SK-N-SH treated with all-trans-retinoic acid at 6 μM for 48 hours (cell line): ENCODE data around the gene SNX13.

Experiments used
- BACH2 ChIP-seq: fragments of 250-450 bp; sonication (Bioruptor Pico); IDR thresholded peaks from 2 replicates; pipeline ENCODE4 v1.9.0; 2021; ENCODE audit warnings: mild to moderate bottlenecking, borderline replicate concordance
- CSDC2 ChIP-seq: fragments of 250-450 bp; sonication (Bioruptor Pico); IDR thresholded peaks from 2 replicates; pipeline ENCODE4 v1.5.0; 2020; ENCODE audit warnings: mild to moderate bottlenecking, moderate library complexity
- CSRNP3 ChIP-seq: fragments of 250-450 bp; sonication (Bioruptor Pico); IDR thresholded peaks from 2 replicates; pipeline ENCODE4 v1.5.1; 2021; ENCODE audit warnings: mild to moderate bottlenecking, moderate library complexity
- ESRRG ChIP-seq: fragments of 250-450 bp; sonication (Bioruptor Pico); IDR thresholded peaks from 2 replicates; pipeline ENCODE4 v1.6.1; 2021; ENCODE audit warnings: mild to moderate bottlenecking
- GLIS3 ChIP-seq: fragments of 250-450 bp; sonication (Bioruptor Pico); IDR thresholded peaks from 2 replicates; pipeline ENCODE4 v1.5.0; 2020; ENCODE audit warnings: mild to moderate bottlenecking, moderate library complexity
- OSR1 ChIP-seq: fragments of 250-450 bp; sonication (Bioruptor Pico); IDR thresholded peaks from 2 replicates; pipeline ENCODE4 v1.8.0; 2022; ENCODE audit warnings: moderate library complexity, mild to moderate bottlenecking, inconsistent platforms
- PPARA ChIP-seq: fragments of 250-450 bp; sonication (Bioruptor Pico); IDR thresholded peaks from 2 replicates; pipeline ENCODE4 v1.5.0; 2020; ENCODE audit warnings: mild to moderate bottlenecking, borderline replicate concordance
- RARB ChIP-seq: fragments of 250-450 bp; sonication (Bioruptor Pico); IDR thresholded peaks from 2 replicates; pipeline ENCODE4 v1.8.0; 2021; ENCODE audit warnings: mild to moderate bottlenecking, moderate library complexity
- SNAI2 ChIP-seq: fragments of 250-450 bp; sonication (Bioruptor Pico); IDR thresholded peaks from 2 replicates; pipeline ENCODE4 v1.5.0; 2020; ENCODE audit warnings: mild to moderate bottlenecking, moderate library complexity
- ZC3H10 ChIP-seq: fragments of 250-450 bp; sonication (Bioruptor Pico); IDR thresholded peaks from 2 replicates; pipeline ENCODE4 v1.5.1; 2021; ENCODE audit warnings: mild to moderate bottlenecking, moderate library complexity
- ZFP3 ChIP-seq: fragments of 250-450 bp; sonication (Bioruptor Pico); IDR thresholded peaks from 2 replicates; pipeline ENCODE4 v1.5.0; 2020; ENCODE audit warnings: mild to moderate bottlenecking, moderate library complexity
- ZFP30 ChIP-seq: fragments of 450-650 bp; formaldehyde crosslinking; IDR thresholded peaks from 2 replicates; pipeline ENCODE4 v1.5.0; 2022; ENCODE audit warnings: mild to moderate bottlenecking, moderate library complexity
- TF ChIP-seq, protein P1 (sequence below): fragments of 250-450 bp; sonication (Bioruptor Pico); IDR thresholded peaks from 2 replicates; pipeline ENCODE4 v1.5.1; 2020; ENCODE audit warnings: low read depth, mild to moderate bottlenecking, moderate library complexity

DNA sequence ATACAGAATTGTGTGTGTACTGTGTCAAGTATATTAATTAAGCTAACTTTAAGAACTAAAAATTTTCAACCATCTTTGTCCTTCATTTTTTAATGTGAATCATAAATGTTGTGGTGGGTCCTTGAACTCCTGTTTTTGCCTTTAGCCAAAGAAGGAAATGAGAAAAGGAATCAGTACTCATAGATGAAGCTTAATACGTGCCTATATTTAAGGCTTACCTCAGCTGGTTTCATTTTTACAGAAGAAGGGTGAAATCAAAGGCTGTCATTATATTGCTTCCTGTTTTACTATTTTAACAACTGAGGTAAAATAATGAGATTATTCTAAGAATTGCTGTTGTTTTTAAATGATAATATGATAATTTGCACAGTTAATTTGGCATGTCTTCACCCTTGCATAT lies 6.3 kb upstream of the SNX13 start:
- TF ChIP-seq GLIS3 (CRISPR knock-in tag) (no peak), RARB (CRISPR knock-in tag) (no peak), CSRNP3 (CRISPR knock-in tag) (no peak), ZFP3 (CRISPR knock-in tag) (no peak), OSR1 (CRISPR knock-in tag) (no peak), ESRRG (CRISPR knock-in tag) (no peak), PPARA (CRISPR knock-in tag) (no peak), ZFP30 (CRISPR knock-in tag) (no peak), CSDC2 (no peak), SNAI2 (CRISPR knock-in tag) (no peak), BACH2 (no peak), ZC3H10 (CRISPR knock-in tag) (no peak)
- TF ChIP-seq, protein P1, sequence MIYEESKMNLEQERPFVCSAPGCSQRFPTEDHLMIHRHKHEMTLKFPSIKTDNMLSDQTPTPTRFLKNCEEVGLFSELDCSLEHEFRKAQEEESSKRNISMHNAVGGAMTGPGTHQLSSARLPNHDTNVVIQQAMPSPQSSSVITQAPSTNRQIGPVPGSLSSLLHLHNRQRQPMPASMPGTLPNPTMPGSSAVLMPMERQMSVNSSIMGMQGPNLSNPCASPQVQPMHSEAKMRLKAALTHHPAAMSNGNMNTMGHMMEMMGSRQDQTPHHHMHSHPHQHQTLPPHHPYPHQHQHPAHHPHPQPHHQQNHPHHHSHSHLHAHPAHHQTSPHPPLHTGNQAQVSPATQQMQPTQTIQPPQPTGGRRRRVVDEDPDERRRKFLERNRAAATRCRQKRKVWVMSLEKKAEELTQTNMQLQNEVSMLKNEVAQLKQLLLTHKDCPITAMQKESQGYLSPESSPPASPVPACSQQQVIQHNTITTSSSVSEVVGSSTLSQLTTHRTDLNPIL (CRISPR knock-in tag): no peak
